SK-N-SH (cell line): Measurements from ENCODE around the gene UNC93A. TPM values are rescaled to one million over a fixed set of nuclear protein-coding genes. Genes with fewer than 3 reads are reported as not detected.

Experiments used
- CTCF ChIA-PET: fragments of 300-600, 350-600 bp; formaldehyde crosslinking; extraction: SDS; loops from one replicate; lab custom pipeline; 2021; lab: Yijun Ruan, JAX
- POLR2A ChIA-PET: fragments of 350-600 bp; sonication (Branson Sonifier 250); formaldehyde crosslinking; extraction: SDS; loops from one replicate; lab custom pipeline; 2020; ENCODE audit warnings: antibody characterized with exemption, inconsistent platforms; lab: Yijun Ruan, JAX
- DNase-seq: peaks from one replicate; pipeline ENCODE4 v3.0.0; 2012
- H2AFZ ChIP-seq: fragments of 200-600 bp; sonication (generic); 2 replicates; pipeline ENCODE4 v1.8.1; 2016; ENCODE audit warnings: antibody characterized with exemption, mild to moderate bottlenecking, low read depth
- H3F3A ChIP-seq: fragments of 200-600 bp; sonication (generic); replicated peaks from 2 replicates; pipeline ENCODE3; 2016; ENCODE audit warnings: antibody characterized with exemption, mild to moderate bottlenecking; ENCODE audit not compliant: insufficient read depth
- H3K27ac ChIP-seq, 2 experiments: fragments of 200-500 bp in 1 of 2; fragments of 200-600 bp in 1 of 2; sonication (Bioruptor generic) in 1 of 2; sonication (generic), shearing (Covaris generic) in 1 of 2; 2 replicates each; pipeline versions ENCODE4 v1.5.1 to v1.6.1; 2014 to 2016; ENCODE audit warnings: low read depth in 2 of 2, inconsistent platforms in 1 of 2, low read length in 1 of 2, mild to moderate bottlenecking in 1 of 2, mixed read lengths in 1 of 2
- H3K27me3 ChIP-seq: fragments of 200-600 bp; sonication (generic), shearing (Covaris generic); 2 replicates; pipeline ENCODE4 v1.6.1; 2016; ENCODE audit warnings: mixed run types; ENCODE audit not compliant: insufficient read depth
- H3K36me3 ChIP-seq, 2 experiments: fragments of 200-500 bp in 1 of 2; fragments of 200-600 bp in 1 of 2; sonication (Bioruptor generic) in 1 of 2; sonication (generic) in 1 of 2; replicated peaks in 1 of 2; 2 replicates each; pipeline versions ENCODE3 to v1.5.1; 2014 to 2016; ENCODE audit warnings: low read length in 1 of 2, mild to moderate bottlenecking in 1 of 2; ENCODE audit not compliant: insufficient read depth in 2 of 2, control insufficient read depth in 1 of 2
- H3K4me1 ChIP-seq, 2 experiments: fragments of 200-500 bp in 1 of 2; fragments of 200-600 bp in 1 of 2; sonication (Bioruptor generic) in 1 of 2; sonication (generic), shearing (Covaris generic) in 1 of 2; 2 replicates each; pipeline versions ENCODE4 v1.5.1 to v1.6.1; 2014 to 2016; ENCODE audit warnings: low read depth in 1 of 2, low read length in 1 of 2, mixed run types in 1 of 2; ENCODE audit not compliant: insufficient read depth in 2 of 2, control insufficient read depth in 1 of 2
- H3K4me2 ChIP-seq: fragments of 200-600 bp; sonication (generic), shearing (Covaris generic); 2 replicates; pipeline ENCODE4 v1.6.1; 2017; ENCODE audit warnings: mixed run types
- H3K4me3 ChIP-seq, 2 experiments: fragments of 200-500 bp in 1 of 2; fragments of 200-600 bp in 1 of 2; sonication (Bioruptor generic) in 1 of 2; sonication (generic), shearing (Covaris generic) in 1 of 2; 2 replicates each; pipeline versions ENCODE4 v1.5.1 to v1.8.1; 2014 to 2016; ENCODE audit warnings: low read depth in 2 of 2, inconsistent platforms in 1 of 2, low read length in 1 of 2, mild to moderate bottlenecking in 1 of 2, mixed read lengths in 1 of 2, moderate library complexity in 1 of 2
- H3K79me2 ChIP-seq: fragments of 200-600 bp; sonication (generic); 2 replicates; pipeline ENCODE4 v1.8.1; 2017; ENCODE audit warnings: mild to moderate bottlenecking; ENCODE audit not compliant: insufficient read depth
- H3K9ac ChIP-seq: fragments of 200-600 bp; sonication (generic); 2 replicates; pipeline ENCODE4 v1.6.1; 2017; ENCODE audit warnings: mixed run types
- H3K9me2 ChIP-seq: fragments of 200-600 bp; sonication (generic); 2 replicates; pipeline ENCODE4 v1.6.1; 2017; ENCODE audit warnings: mixed run types
- H3K9me3 ChIP-seq: fragments of 200-600 bp; sonication (generic); 2 replicates; pipeline ENCODE4 v1.6.1; 2017; ENCODE audit warnings: mixed run types, mild to moderate bottlenecking, moderate library complexity
- H4K20me1 ChIP-seq: fragments of 200-600 bp; sonication (generic); 2 replicates; pipeline ENCODE4 v1.6.1; 2017; ENCODE audit warnings: mild to moderate bottlenecking, mixed run types; ENCODE audit not compliant: insufficient read depth
- FOXJ3 ChIP-seq: sonication (generic); formaldehyde crosslinking; IDR thresholded peaks from 2 replicates; pipeline ENCODE4 v1.5.1; 2020; ENCODE audit warnings: mild to moderate bottlenecking, missing genetic modification reagents
- JUND ChIP-seq: IDR thresholded peaks from 2 replicates; pipeline ENCODE4 v1.4.0; 2012
- MEF2A ChIP-seq: IDR thresholded peaks from 2 replicates; pipeline ENCODE4 v1.4.0; 2012; ENCODE audit warnings: low read depth, borderline replicate concordance
- PBX3 ChIP-seq: IDR thresholded peaks from 2 replicates; pipeline ENCODE4; 2012
- POLR2AphosphoS5 ChIP-seq: IDR thresholded peaks from 2 replicates; pipeline ENCODE4 v1.6.1; 2012; ENCODE audit warnings: low read depth, low read length
- SIN3A ChIP-seq: IDR thresholded peaks from 2 replicates; pipeline ENCODE4 v1.6.1; 2012; ENCODE audit warnings: low read depth, mild to moderate bottlenecking, low read length, moderate library complexity, borderline replicate concordance
- TAF1 ChIP-seq: IDR thresholded peaks from 2 replicates; pipeline ENCODE4 v1.6.1; 2012; ENCODE audit warnings: low read depth, mild to moderate bottlenecking, low read length, moderate library complexity, borderline replicate concordance
- TEAD4 ChIP-seq: IDR thresholded peaks from 2 replicates; pipeline ENCODE4 v1.4.0; 2012; ENCODE audit warnings: mild to moderate bottlenecking, borderline replicate concordance; ENCODE audit not compliant: insufficient read depth
- USF2 ChIP-seq: fragments of 150-350 bp; IDR thresholded peaks from 2 replicates; pipeline ENCODE4 v1.6.1; 2017; ENCODE audit warnings: antibody characterized with exemption, low read length, low read depth, borderline replicate concordance
- WGBS: methylation state at CpG from one replicate; pipeline ENCODE4 v1.1.6; 2017; ENCODE audit warnings: low lambda C conversion rate; 5-methylcytosine and 5-hydroxymethylcytosine counted together
- polyA plus RNA-seq, 3 experiments: library from polyadenylated mRNA; depleted of rRNA; stranded (reverse); fragments of >200 nt; gene quantifications; 2 replicates each; pipeline ENCODE4 v1.2.3, GENCODE V29; 2012

Gene UNC93A
- polyA plus RNA-seq, 1 of the 3 experiments (the other 2 are of a cell fraction): not detected

- 35% methylated on average over 3 of the region's 3 CpGs for WGBS
- Histone ChIP-seq H3K79me2 (no peaks in the 10 kb centered on the region), H3K4me2 (no peak overlapping the region), H3K9me3 (no peaks in the 10 kb centered on the region), H3K36me3 (no peaks in the 10 kb centered on the region), H3K27me3 (no peaks in the 10 kb centered on the region), H3K4me3 (no peak overlapping the region), H3K27ac (no peak overlapping the region), H3K4me1 (no peaks in the 10 kb centered on the region), H3K9me2 (no peaks in the 10 kb centered on the region), H4K20me1 (no peaks in the 10 kb centered on the region), H3K9ac (no peak overlapping the region), H2AFZ (no peak overlapping the region), H3F3A (no peaks in the 10 kb centered on the region)
- CTCF ChIA-PET: interaction anchor here (0.6 to 3.2 kb wide), 2 partner anchors 10 to 123 kb away, joined by 3 to 21 read pairs; no protein-coding TSS in a partner anchor
- no peak for DNase-seq
- TF ChIP-seq MEF2A (no peak), POLR2AphosphoS5 (no peak), USF2 (no peak), TEAD4 (no peak), SIN3A (no peak), FOXJ3 (no peak), TAF1 (no peak), PBX3 (no peak)
- POLR2A ChIA-PET: no interaction called here
Observed at GRCh38 chr6:167341665-167342655, 50.8 kb downstream of the UNC93A start.

GRCh38 chr6:167342879-167343610 lies 51.9 kb downstream of the UNC93A start:
- no peak for DNase-seq
- H3K27ac ChIP-seq: no peak overlapping the region
- TF ChIP-seq JUND: no peak
- H3K79me2 ChIP-seq: no peaks in the 10 kb centered on the region
- no peak overlapping the region for H3K4me2 ChIP-seq
- H4K20me1 ChIP-seq: no peaks in the 10 kb centered on the region
- no peaks in the 10 kb centered on the region for H3K27me3 ChIP-seq
- 37% methylated on average over 7 of the region's 14 CpGs for WGBS
- H3K9me3 ChIP-seq: no peaks in the 10 kb centered on the region
- H3K9ac ChIP-seq: no peak overlapping the region
- ChIA-PET CTCF (interaction anchor here (1.3 to 3.2 kb wide), 2 partner anchors 9 to 13 kb away, joined by 4 to 21 read pairs; no protein-coding TSS in a partner anchor), POLR2A (no interaction called here)
- no peaks in the 10 kb centered on the region for H3K9me2 ChIP-seq
- no peak overlapping the region for H3K4me3 ChIP-seq
- H3K4me1 ChIP-seq: no peaks in the 10 kb centered on the region
- no peaks in the 10 kb centered on the region for H3K36me3 ChIP-seq
- H2AFZ ChIP-seq: no peak overlapping the region
- H3F3A ChIP-seq: no peaks in the 10 kb centered on the region
